ENCODE results near the gene TNF.

DNA sequence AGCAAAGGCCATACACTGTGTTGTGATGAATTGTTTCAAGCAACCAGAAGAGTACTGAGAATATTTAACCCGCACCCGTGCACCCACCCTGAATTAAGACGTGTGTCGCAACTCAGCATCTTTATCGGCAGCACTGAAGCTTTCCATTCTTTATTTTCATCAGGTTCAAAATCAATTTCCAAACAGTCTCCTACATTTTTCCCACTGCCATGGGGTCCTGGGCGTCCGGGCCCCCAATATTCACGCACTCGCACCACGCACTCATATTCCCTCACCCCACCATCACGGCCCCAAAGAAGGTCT, 5.0 kb downstream of the TNF start:
- TF ChIP-seq, protein P1, sequence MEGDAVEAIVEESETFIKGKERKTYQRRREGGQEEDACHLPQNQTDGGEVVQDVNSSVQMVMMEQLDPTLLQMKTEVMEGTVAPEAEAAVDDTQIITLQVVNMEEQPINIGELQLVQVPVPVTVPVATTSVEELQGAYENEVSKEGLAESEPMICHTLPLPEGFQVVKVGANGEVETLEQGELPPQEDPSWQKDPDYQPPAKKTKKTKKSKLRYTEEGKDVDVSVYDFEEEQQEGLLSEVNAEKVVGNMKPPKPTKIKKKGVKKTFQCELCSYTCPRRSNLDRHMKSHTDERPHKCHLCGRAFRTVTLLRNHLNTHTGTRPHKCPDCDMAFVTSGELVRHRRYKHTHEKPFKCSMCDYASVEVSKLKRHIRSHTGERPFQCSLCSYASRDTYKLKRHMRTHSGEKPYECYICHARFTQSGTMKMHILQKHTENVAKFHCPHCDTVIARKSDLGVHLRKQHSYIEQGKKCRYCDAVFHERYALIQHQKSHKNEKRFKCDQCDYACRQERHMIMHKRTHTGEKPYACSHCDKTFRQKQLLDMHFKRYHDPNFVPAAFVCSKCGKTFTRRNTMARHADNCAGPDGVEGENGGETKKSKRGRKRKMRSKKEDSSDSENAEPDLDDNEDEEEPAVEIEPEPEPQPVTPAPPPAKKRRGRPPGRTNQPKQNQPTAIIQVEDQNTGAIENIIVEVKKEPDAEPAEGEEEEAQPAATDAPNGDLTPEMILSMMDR (conservative IDR thresholded peaks at IDR 0.05; ENCODE audit: low read depth, low read length) = no peak
- TF ChIP-seq EZH2phosphoT487 (IDR thresholded peaks at IDR 0.05; ENCODE audit: borderline replicate concordance, low read length) = no peak
- no peak for TF ChIP-seq EZH2 (IDR thresholded peaks at IDR 0.05; ENCODE audit: low read length, unreplicated experiment)

All from PC-3 (cell line).